B cell (primary cell): ENCODE data around the gene TRANK1.

Experiments used
- CTCF ChIP-seq: fragments of 200-600 bp; IDR thresholded peaks from one replicate; pipeline ENCODE4 v1.8.0; 2022; ENCODE audit warnings: antibody characterized with exemption, mild to moderate bottlenecking
- EZH2 ChIP-seq: IDR thresholded peaks from 2 replicates; pipeline ENCODE4 v1.6.1; 2012; ENCODE audit warnings: borderline replicate concordance, low read depth, mild to moderate bottlenecking, moderate library complexity, low read length; ENCODE audit not compliant: insufficient read depth, poor library complexity, severe bottlenecking

GRCh38 chr3:36945333-36945980 lies 603 bp upstream of the TRANK1 start:
- no peak for TF ChIP-seq CTCF
- no peak for TF ChIP-seq EZH2
